ENCODE data around the gene PRKAG2. TPM values are rescaled to one million over a fixed set of nuclear protein-coding genes. Genes with fewer than 3 reads are reported as not detected.

Gene PRKAG2
- total and polyA plus RNA-seq, 2 of the 8 experiments (the other 6 are each of a cell fraction or from before 2014, with no cell fraction given): 7.5 to 18.1 TPM

DNA sequence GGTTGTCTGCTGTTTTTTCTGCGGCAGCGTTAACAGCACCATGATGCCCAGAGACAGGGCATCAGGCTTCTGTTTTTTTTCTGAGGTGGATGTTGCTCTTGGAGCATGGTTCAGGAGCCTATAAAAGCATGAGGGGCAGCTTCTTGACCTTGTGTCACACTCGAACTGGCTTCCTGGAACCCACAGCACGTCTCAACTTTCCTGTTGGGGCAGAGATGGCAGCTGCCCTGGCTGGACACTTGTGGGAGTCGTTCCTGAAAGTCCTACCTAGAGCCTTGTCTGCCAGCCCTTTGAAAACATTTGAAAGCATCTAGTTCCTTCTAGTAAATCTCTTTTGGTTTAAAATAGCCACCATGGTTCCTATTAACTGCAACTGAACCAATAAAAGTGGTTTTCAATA is 28.9 kb upstream of the PRKAG2 start:
- H4K20me1 ChIP-seq (replicated peaks in 1 of 2; ENCODE audit: control insufficient read depth in 1 of 2, insufficient read depth in 2 of 2, low read length in 2 of 2): no peaks in the 10 kb centered on the region
- H4K5ac ChIP-seq (ENCODE audit: insufficient read length, low read depth, low read length): no peak overlapping the region
- no peaks in the 10 kb centered on the region for H3K79me2 ChIP-seq (ENCODE audit: control insufficient read depth in 1 of 2, insufficient read depth in 2 of 2, low read length in 2 of 2)
- no peak overlapping the region for H4K8ac ChIP-seq (ENCODE audit: extremely low read depth, insufficient read depth, low read length)
- H3K18ac ChIP-seq (ENCODE audit: extremely low read depth, low read length): no peak overlapping the region
- H3K27ac ChIP-seq (ENCODE audit: low read depth, low read length): no peak overlapping the region
- H3K27me3 ChIP-seq (replicated peaks in 1 of 4; ENCODE audit: control insufficient read depth in 3 of 4, extremely low read depth in 1 of 4, insufficient read depth in 3 of 4, low read length in 3 of 4): no peaks in the 10 kb centered on the region; a peak in 1 of 7 replicates
- no peak for FAIRE-seq
- DNase-seq (ENCODE audit: low read depth in 1 of 2, low spot score in 2 of 2): no peak
- no peaks in the 10 kb centered on the region for H3K36me3 ChIP-seq (ENCODE audit: control insufficient read depth in 2 of 4, insufficient read depth in 4 of 4, low read length in 3 of 4)
- H2AK5ac ChIP-seq (ENCODE audit: low read depth, low read length): no peak overlapping the region
- no peak overlapping the region for H2BK15ac ChIP-seq (ENCODE audit: low read length)
- POLR2A ChIA-PET (ENCODE audit: partially characterized antibody): no interaction called here
- CTCF ChIA-PET (ENCODE audit: partially characterized antibody): interaction anchor here (0.7 kb wide), 1 partner anchor 123 kb away, joined by 3 read pairs; no protein-coding TSS in a partner anchor
- H3K23ac ChIP-seq (ENCODE audit: insufficient read length): no peak overlapping the region
- no peak overlapping the region for H2BK5ac ChIP-seq (ENCODE audit: low read depth, low read length)
- no peak overlapping the region for H4K91ac ChIP-seq (replicated peaks; ENCODE audit: insufficient read length, low read length)
- H3K4me2 ChIP-seq (ENCODE audit: insufficient read depth in 1 of 2, low read depth in 2 of 2, low read length in 2 of 2): no peak overlapping the region
- no peak overlapping the region for H2AFZ ChIP-seq (ENCODE audit: low read length)
- no peak overlapping the region for H2BK20ac ChIP-seq (ENCODE audit: low read length)
- WGBS, 2 experiments (ENCODE audit: extremely low coverage in 1 of 2, insufficient coverage in 1 of 2, insufficient read length in 1 of 2, insufficient replicate concordance in 2 of 2, low coverage in 1 of 2, low lambda C conversion rate in 2 of 2, missing lambda C conversion rate in 1 of 2): 86% methylated on average over 5 of the region's 5 CpGs; no CpG with 5 or more reads in 1 of the 2 experiments
- no peak overlapping the region for H3K4me3 ChIP-seq (ENCODE audit: extremely low read depth in 1 of 4, insufficient read depth in 2 of 4, low read depth in 3 of 4, low read length in 4 of 4)
- no peak overlapping the region for H3K14ac ChIP-seq (ENCODE audit: insufficient read length)
- no peaks in the 10 kb centered on the region for H3K79me1 ChIP-seq (ENCODE audit: low read depth, low read length)
- H2BK12ac ChIP-seq (ENCODE audit: low read depth, low read length): no peak overlapping the region
- no peaks in the 10 kb centered on the region for H3K9me3 ChIP-seq (ENCODE audit: insufficient read depth in 2 of 2, low read depth in 1 of 2, low read length in 1 of 2)
- H3K4ac ChIP-seq (replicated peaks; ENCODE audit: insufficient read length, low read depth, low read length): no peak overlapping the region
- peaks cover 2% of the 10 kb centered on the region; the same call in 1 of the 2 replicates for H3K23me2 ChIP-seq (ENCODE audit: low read depth, low read length)
- no peaks in the 10 kb centered on the region for H3K4me1 ChIP-seq (replicated peaks in 1 of 4; ENCODE audit: control insufficient read depth in 3 of 4, insufficient read depth in 4 of 4, low read length in 3 of 4)
- no peak overlapping the region for H3K56ac ChIP-seq (replicated peaks; ENCODE audit: insufficient read length, low read depth, low read length)
- TF ChIP-seq, protein P1, sequence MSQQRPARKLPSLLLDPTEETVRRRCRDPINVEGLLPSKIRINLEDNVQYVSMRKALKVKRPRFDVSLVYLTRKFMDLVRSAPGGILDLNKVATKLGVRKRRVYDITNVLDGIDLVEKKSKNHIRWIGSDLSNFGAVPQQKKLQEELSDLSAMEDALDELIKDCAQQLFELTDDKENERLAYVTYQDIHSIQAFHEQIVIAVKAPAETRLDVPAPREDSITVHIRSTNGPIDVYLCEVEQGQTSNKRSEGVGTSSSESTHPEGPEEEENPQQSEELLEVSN (IDR thresholded peaks at IDR 0.05): no peak
- TF ChIP-seq JUND (IDR thresholded peaks at IDR 0.05; ENCODE audit: low read length) (no peak), RBBP5 (IDR thresholded peaks at IDR 0.05; ENCODE audit: borderline replicate concordance, low read depth, low read length) (no peak)
- no peak overlapping the region for H2BK120ac ChIP-seq (replicated peaks; ENCODE audit: low read depth, low read length)
- no peak overlapping the region for H3K9ac ChIP-seq (replicated peaks in 1 of 4; ENCODE audit: extremely low read depth in 1 of 4, low read depth in 3 of 4, low read length in 3 of 4)

Data from H1 (cell line).